H9 (cell line): ENCODE data around the gene ZNF609. TPM values are rescaled to one million over a fixed set of nuclear protein-coding genes. Genes with fewer than 3 reads are reported as not detected.

Experiments
- DNase-seq: peaks from one replicate; pipeline ENCODE4 v3.0.0-alpha.2; 2017
- H2AFZ ChIP-seq: one replicate; pipeline ENCODE4 v1.6.1; 2013; ENCODE audit warnings: mild to moderate bottlenecking, low read length, control low read depth, moderate library complexity
- H2AK5ac ChIP-seq: 2 replicates; pipeline ENCODE4 v1.6.1; 2013; ENCODE audit warnings: low read length, control low read depth, mixed read lengths; ENCODE audit not compliant: insufficient read length
- H2BK120ac ChIP-seq: one replicate; pipeline ENCODE4 v1.6.1; 2013; ENCODE audit warnings: low read depth, mild to moderate bottlenecking, low read length, control low read depth, inconsistent platforms; ENCODE audit not compliant: poor library complexity, severe bottlenecking
- H2BK12ac ChIP-seq: 2 replicates; pipeline ENCODE4 v1.6.1; 2013; ENCODE audit warnings: low read length, control low read depth, mixed read lengths, low read depth; ENCODE audit not compliant: insufficient read length
- H2BK15ac ChIP-seq: 2 replicates; pipeline ENCODE4 v1.6.1; 2013; ENCODE audit warnings: low read depth, low read length, control low read depth
- H2BK20ac ChIP-seq: one replicate; pipeline ENCODE4 v1.6.1; 2013; ENCODE audit warnings: low read depth, mild to moderate bottlenecking, low read length, control low read depth, inconsistent platforms; ENCODE audit not compliant: poor library complexity, severe bottlenecking
- H2BK5ac ChIP-seq: 2 replicates; pipeline ENCODE4 v1.6.1; 2013; ENCODE audit warnings: low read length, control low read depth, mixed read lengths; ENCODE audit not compliant: insufficient read length
- H3K14ac ChIP-seq: 2 replicates; pipeline ENCODE4 v1.6.1; 2013; ENCODE audit warnings: low read length, control low read depth; ENCODE audit not compliant: insufficient read depth
- H3K18ac ChIP-seq: 2 replicates; pipeline ENCODE4 v1.6.1; 2013; ENCODE audit warnings: low read depth, mild to moderate bottlenecking, mixed read lengths, low read length, control low read depth; ENCODE audit not compliant: insufficient read length
- H3K23ac ChIP-seq: 2 replicates; pipeline ENCODE4 v1.6.1; 2013; ENCODE audit warnings: low read length, control low read depth, mixed read lengths, low read depth; ENCODE audit not compliant: insufficient read length
- H3K23me2 ChIP-seq: 2 replicates; pipeline ENCODE4 v1.6.1; 2013; ENCODE audit warnings: low read depth, mild to moderate bottlenecking, mixed read lengths, low read length, control low read depth; ENCODE audit not compliant: insufficient read length, poor library complexity, severe bottlenecking
- H3K27ac ChIP-seq: 2 replicates; pipeline ENCODE4 v1.5.1; 2013; ENCODE audit warnings: low read length, control low read depth, mixed read lengths, low read depth; ENCODE audit not compliant: insufficient read length
- H3K27me3 ChIP-seq: 2 replicates; pipeline ENCODE4 v1.6.1; 2013; ENCODE audit warnings: low read length, control low read depth, inconsistent platforms; ENCODE audit not compliant: insufficient read depth
- H3K4ac ChIP-seq: 2 replicates; pipeline ENCODE4 v1.6.1; 2013; ENCODE audit warnings: low read depth, mild to moderate bottlenecking, control low read depth, inconsistent platforms, low read length, moderate library complexity
- H3K4me1 ChIP-seq: 2 replicates; pipeline ENCODE4 v1.6.1; 2013; ENCODE audit warnings: low read length, control low read depth, inconsistent platforms; ENCODE audit not compliant: insufficient read depth
- H3K4me2 ChIP-seq: 2 replicates; pipeline ENCODE4 v1.6.1; 2013; ENCODE audit warnings: low read length, control low read depth, mixed read lengths; ENCODE audit not compliant: insufficient read length, insufficient read depth
- H3K56ac ChIP-seq: 2 replicates; pipeline ENCODE4 v1.6.1; 2013; ENCODE audit warnings: low read depth, mild to moderate bottlenecking, mixed read lengths, low read length, control low read depth; ENCODE audit not compliant: insufficient read length
- H3K79me1 ChIP-seq: 2 replicates; pipeline ENCODE4 v1.6.1; 2013; ENCODE audit warnings: low read depth, mild to moderate bottlenecking, moderate library complexity, low read length, control low read depth, inconsistent platforms; ENCODE audit not compliant: insufficient read depth, poor library complexity, severe bottlenecking
- H3K79me2 ChIP-seq: 2 replicates; pipeline ENCODE4 v1.6.1; 2013; ENCODE audit warnings: low read length, control low read depth, inconsistent platforms; ENCODE audit not compliant: insufficient read depth
- H3K9ac ChIP-seq: 2 replicates; pipeline ENCODE4 v1.6.1; 2013; ENCODE audit warnings: low read length, control low read depth, mixed read lengths; ENCODE audit not compliant: insufficient read length; ENCODE audit errors: extremely low read depth
- H3K9me3 ChIP-seq: one replicate; pipeline ENCODE4 v1.6.1; 2013; ENCODE audit warnings: low read depth, low read length, inconsistent platforms; ENCODE audit not compliant: control insufficient read depth
- H3T11ph ChIP-seq: one replicate; pipeline ENCODE4 v1.6.1; 2013; ENCODE audit warnings: mild to moderate bottlenecking, low read length, control low read depth, inconsistent platforms
- H4K20me1 ChIP-seq: one replicate; pipeline ENCODE4 v1.6.1; 2013; ENCODE audit not compliant: control insufficient read depth, insufficient read length, insufficient read depth
- H4K5ac ChIP-seq: 2 replicates; pipeline ENCODE4 v1.6.1; 2013; ENCODE audit warnings: low read depth, mild to moderate bottlenecking, mixed read lengths, low read length, control low read depth; ENCODE audit not compliant: insufficient read length
- H4K8ac ChIP-seq: replicated peaks from 2 replicates; pipeline ENCODE4 v1.6.1; 2013; ENCODE audit warnings: low read length, control low read depth, mixed read lengths, low read depth; ENCODE audit not compliant: insufficient read length
- H4K91ac ChIP-seq: 2 replicates; pipeline ENCODE4 v1.6.1; 2013; ENCODE audit warnings: low read depth, mild to moderate bottlenecking, moderate library complexity, mixed read lengths, low read length, control low read depth; ENCODE audit not compliant: insufficient read length
- H3K27ac Mint-ChIP-seq, 3 experiments: 2 replicates in 2 of 3; 3 replicates in 1 of 3; pipeline ENCODE4 v1.8.0; 2020 to 2021; ENCODE audit warnings: mixed read lengths in 3 of 3, mild to moderate bottlenecking in 1 of 3, moderate library complexity in 1 of 3
- H3K27me3 Mint-ChIP-seq: 2 replicates; pipeline ENCODE4 v1.8.0; 2021; ENCODE audit warnings: low read depth, mild to moderate bottlenecking, moderate library complexity, mixed read lengths
- H3K36me3 Mint-ChIP-seq, 3 experiments: 2 replicates in 2 of 3; 3 replicates in 1 of 3; pipeline ENCODE4 v1.8.0; 2020 to 2021; ENCODE audit warnings: low read depth in 3 of 3, mixed read lengths in 3 of 3; ENCODE audit not compliant: insufficient read depth in 1 of 3
- H3K4me1 Mint-ChIP-seq, 2 experiments: 2 replicates each; pipeline ENCODE4 v1.8.0; 2020; ENCODE audit warnings: mixed read lengths in 2 of 2
- H3K4me3 Mint-ChIP-seq, 2 experiments: 2 replicates in 1 of 2; 3 replicates in 1 of 2; pipeline ENCODE4 v1.8.0; 2020 to 2021; ENCODE audit warnings: mild to moderate bottlenecking in 2 of 2, mixed read lengths in 2 of 2, moderate library complexity in 1 of 2
- H3K9me3 Mint-ChIP-seq, 2 experiments: 2 replicates in 1 of 2; 3 replicates in 1 of 2; pipeline ENCODE4 v1.8.0; 2020; ENCODE audit warnings: mild to moderate bottlenecking in 2 of 2, mixed read lengths in 2 of 2, moderate library complexity in 1 of 2
- WGBS: extraction: QIAGEN DNeasy Blood & Tissue Kit; methylation state at CpG from one replicate; pipeline ENCODE4 v1.1.7; 2013; ENCODE audit warnings: missing lambda C conversion rate, low lambda C conversion rate, mixed read lengths; ENCODE audit not compliant: insufficient read length; ENCODE audit errors: extremely low coverage; 5-methylcytosine and 5-hydroxymethylcytosine counted together
- total RNA-seq: library from RNA; stranded (reverse); gene quantifications from 2 replicates; pipeline ENCODE4 v1.2.1, GENCODE V29; 2021
- TF ChIP-seq, protein P1 (sequence below): fragments of 200-600 bp; sonication (generic); conservative IDR thresholded peaks from 3 replicates; pipeline ENCODE4 v1.8.0; 2021; ENCODE audit warnings: antibody characterized with exemption, mild to moderate bottlenecking

The ZNF609 gene
- total RNA-seq, 1 experiment from 2014 or later, result 45.3 TPM

DNA sequence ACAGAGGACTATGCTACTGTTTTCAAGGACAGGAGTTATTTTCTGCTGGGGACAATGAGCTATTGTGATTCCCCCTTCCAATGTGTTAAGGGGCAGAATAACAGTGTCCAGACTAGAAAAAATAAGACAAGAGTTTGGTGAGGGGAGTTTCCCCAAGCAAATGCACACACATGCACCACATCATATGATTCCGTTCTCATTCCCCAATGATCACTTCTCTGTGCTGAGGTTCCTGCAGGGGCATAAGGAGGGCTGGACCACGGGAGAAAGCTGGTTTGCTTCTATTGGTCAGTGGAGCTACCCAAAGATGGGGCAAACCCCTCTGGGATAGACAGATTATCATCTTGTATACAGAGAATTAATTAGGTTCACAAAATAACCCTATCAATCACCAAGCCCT, 234.4 kb downstream of the ZNF609 start:
- Histone ChIP-seq H3T11ph (no peak overlapping the region), H3K4ac (no peak overlapping the region), H3K18ac (no peak overlapping the region), H3K56ac (no peak overlapping the region), H3K4me1 (peaks cover 17% of the 10 kb centered on the region; the same call in 1 of the 2 replicates), H2BK15ac (no peak overlapping the region), H3K23me2 (peaks cover 6% of the 10 kb centered on the region), H3K14ac (no peak overlapping the region), H3K9me3 (no peaks in the 10 kb centered on the region), H4K20me1 (no peaks in the 10 kb centered on the region), H4K91ac (no peak overlapping the region), H3K79me1 (peaks cover 14% of the 10 kb centered on the region), H4K8ac (no peak overlapping the region), H4K5ac (no peak overlapping the region), H2BK120ac (no peak overlapping the region), H3K9ac (no peak overlapping the region), H3K27me3 (no peaks in the 10 kb centered on the region), H3K23ac (no peak overlapping the region), H2BK5ac (no peak overlapping the region), H2AFZ (no peak overlapping the region), H3K27ac (no peak overlapping the region), H2BK12ac (no peak overlapping the region), H2BK20ac (no peak overlapping the region), H3K79me2 (peaks cover 34% of the 10 kb centered on the region; the same call in 1 of the 2 replicates), H2AK5ac (no peak overlapping the region), H3K4me2 (no peak overlapping the region)
- peaks cover 54 to 93% (median 71%) of the 10 kb centered on the region in 3 experiments; a peak in 6 of 7 replicates for H3K36me3 Mint-ChIP-seq
- H3K27ac Mint-ChIP-seq, result peak overlapping the region; percentile 11 to 93 (median 40); a peak in 1 of 7 replicates
- TF ChIP-seq, protein P1, sequence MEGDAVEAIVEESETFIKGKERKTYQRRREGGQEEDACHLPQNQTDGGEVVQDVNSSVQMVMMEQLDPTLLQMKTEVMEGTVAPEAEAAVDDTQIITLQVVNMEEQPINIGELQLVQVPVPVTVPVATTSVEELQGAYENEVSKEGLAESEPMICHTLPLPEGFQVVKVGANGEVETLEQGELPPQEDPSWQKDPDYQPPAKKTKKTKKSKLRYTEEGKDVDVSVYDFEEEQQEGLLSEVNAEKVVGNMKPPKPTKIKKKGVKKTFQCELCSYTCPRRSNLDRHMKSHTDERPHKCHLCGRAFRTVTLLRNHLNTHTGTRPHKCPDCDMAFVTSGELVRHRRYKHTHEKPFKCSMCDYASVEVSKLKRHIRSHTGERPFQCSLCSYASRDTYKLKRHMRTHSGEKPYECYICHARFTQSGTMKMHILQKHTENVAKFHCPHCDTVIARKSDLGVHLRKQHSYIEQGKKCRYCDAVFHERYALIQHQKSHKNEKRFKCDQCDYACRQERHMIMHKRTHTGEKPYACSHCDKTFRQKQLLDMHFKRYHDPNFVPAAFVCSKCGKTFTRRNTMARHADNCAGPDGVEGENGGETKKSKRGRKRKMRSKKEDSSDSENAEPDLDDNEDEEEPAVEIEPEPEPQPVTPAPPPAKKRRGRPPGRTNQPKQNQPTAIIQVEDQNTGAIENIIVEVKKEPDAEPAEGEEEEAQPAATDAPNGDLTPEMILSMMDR, result no peak
- H3K9me3 Mint-ChIP-seq, result no peaks in the 10 kb centered on the region
- H3K4me3 Mint-ChIP-seq, result no peak overlapping the region
- DNase-seq, result no peak
- WGBS, result no CpG with 5 or more reads among the region's 2 CpGs
- peaks cover 58 to 66% of the 10 kb centered on the region in 2 experiments for H3K4me1 Mint-ChIP-seq
- no peaks in the 10 kb centered on the region; the same call in 1 of the 2 replicates for H3K27me3 Mint-ChIP-seq
